AG10803 (cell line): ENCODE data around the gene U2AF1L4.

ENCODE experiments used
- DNase-seq: peaks from one replicate; pipeline ENCODE4 v3.0.0; 2010; ENCODE audit warnings: low read depth
- H3K4me3 ChIP-seq: 2 replicates; pipeline ENCODE4 v1.5.1; 2011; ENCODE audit warnings: mild to moderate bottlenecking, low read length, control low read depth
- TF ChIP-seq, protein P1 (sequence below): conservative IDR thresholded peaks from 2 replicates; pipeline ENCODE4 v1.5.1; 2011; ENCODE audit warnings: mild to moderate bottlenecking, low read length, control low read depth, inconsistent platforms

Gene U2AF1L4

DNA sequence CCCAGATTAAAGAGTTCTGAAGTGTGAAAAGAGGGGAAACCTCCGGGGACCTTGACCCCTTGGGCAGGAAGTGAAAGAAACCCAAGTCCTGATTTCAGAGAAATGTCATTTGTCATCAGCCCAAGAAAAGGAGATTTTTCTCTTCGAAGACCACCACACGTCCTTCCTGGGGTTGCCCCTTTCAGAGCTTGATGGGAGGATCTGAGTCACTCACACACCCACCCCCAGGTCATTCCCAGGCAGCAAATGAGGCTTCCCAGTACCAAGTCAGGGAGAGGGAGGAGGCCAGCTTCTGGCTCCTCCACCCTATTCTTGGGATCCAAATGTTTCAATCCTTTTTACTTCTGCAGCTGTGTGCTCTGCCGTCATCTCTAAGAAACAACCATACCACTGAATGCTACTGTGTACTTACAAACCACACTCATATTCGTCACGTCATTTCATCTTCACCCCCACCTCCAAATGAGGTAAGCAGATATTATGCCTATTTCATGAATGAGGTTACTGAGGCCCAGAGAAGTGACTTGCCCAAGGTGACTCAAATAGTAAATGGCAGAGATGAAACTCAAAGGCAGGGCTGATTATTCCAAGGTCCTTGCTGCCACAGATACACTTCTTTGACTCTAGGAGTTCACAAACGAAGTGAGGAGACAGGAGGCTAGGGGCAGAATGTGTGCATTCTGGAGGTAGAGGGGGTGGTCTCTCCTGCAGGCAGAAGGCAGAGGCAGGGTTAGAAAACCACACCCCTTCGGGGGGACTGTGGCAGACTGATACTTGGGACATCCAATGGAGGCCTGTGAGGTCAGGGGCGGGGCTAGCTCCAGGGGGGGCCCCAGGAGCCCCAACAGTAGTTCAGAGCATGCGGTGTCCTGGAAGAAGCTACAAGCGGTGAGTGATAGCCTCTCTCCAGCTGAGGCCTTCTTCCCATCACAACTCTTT is 32.4 kb downstream of the U2AF1L4 start:
- DNase-seq: no peak
- no peak overlapping the region for H3K4me3 ChIP-seq
- TF ChIP-seq, protein P1, sequence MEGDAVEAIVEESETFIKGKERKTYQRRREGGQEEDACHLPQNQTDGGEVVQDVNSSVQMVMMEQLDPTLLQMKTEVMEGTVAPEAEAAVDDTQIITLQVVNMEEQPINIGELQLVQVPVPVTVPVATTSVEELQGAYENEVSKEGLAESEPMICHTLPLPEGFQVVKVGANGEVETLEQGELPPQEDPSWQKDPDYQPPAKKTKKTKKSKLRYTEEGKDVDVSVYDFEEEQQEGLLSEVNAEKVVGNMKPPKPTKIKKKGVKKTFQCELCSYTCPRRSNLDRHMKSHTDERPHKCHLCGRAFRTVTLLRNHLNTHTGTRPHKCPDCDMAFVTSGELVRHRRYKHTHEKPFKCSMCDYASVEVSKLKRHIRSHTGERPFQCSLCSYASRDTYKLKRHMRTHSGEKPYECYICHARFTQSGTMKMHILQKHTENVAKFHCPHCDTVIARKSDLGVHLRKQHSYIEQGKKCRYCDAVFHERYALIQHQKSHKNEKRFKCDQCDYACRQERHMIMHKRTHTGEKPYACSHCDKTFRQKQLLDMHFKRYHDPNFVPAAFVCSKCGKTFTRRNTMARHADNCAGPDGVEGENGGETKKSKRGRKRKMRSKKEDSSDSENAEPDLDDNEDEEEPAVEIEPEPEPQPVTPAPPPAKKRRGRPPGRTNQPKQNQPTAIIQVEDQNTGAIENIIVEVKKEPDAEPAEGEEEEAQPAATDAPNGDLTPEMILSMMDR: no peak

DNA sequence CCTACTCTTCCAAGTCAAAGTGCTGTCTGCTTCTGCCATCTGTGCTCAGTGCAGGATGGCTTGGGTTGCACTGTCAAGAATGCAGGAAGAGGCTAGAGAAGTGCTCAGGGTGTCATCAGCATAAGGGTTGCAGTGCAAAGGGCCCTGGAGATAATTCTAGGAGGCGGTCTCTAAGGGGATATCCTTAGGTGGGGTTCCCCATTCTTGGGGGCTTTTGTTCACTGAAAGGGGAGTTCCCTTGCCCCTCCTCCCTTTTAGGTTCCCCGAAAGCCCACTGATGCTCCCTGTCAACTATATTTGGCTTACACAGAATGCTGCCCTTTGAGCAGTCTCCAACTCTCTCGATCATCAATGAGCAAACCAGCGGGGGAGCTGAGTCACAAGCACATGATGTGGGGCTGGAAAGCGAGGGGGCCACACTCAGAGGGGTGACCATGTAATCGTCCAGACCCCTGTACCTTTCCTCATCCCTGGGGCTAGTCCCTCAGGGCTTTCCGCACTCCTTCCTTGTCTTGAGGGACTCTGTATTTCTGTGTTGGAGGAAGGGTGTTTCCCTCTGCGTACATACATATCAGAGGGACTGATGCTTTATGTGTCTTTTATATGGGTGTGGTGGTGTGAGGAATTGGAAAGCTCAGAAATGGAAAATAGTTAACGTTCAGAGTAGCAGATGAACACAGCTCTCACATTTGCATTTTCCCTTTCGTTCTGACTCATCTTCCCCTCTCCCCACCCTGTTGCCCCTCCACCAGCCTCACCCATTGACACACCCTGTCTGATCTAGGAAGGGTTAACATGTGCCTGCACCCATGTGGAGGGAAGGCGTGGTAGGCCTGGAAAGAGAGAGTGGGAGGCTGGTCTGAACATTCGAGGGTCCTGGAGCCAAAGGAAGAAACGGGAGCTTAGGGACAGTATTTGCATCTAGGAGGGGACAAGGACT is 34.2 kb downstream of the U2AF1L4 start:
- no peak for DNase-seq
- H3K4me3 ChIP-seq: no peak overlapping the region
- TF ChIP-seq, protein P1: no peak

DNA sequence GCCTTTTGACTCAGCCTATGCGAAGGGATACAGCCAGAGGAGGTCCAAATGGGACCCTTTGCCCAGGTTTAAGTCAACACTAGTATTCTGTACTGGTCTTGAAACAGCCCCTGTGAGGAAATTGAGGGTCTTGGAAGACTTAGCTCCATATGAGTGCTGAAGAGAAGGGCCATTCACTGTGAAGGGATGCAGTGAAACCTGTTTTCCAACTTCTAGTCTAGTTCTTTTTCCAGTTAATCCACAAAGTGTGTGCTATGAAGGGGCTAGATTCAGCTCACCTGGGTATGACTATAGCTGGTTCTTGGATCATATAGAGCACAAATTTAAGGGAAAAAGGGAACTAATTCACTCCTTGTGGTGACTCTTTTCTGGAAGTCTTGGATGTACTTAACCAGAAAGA is 36.8 kb downstream of the U2AF1L4 start:
- DNase-seq: no peak
- H3K4me3 ChIP-seq: no peak overlapping the region
- TF ChIP-seq, protein P1: no peak

DNA sequence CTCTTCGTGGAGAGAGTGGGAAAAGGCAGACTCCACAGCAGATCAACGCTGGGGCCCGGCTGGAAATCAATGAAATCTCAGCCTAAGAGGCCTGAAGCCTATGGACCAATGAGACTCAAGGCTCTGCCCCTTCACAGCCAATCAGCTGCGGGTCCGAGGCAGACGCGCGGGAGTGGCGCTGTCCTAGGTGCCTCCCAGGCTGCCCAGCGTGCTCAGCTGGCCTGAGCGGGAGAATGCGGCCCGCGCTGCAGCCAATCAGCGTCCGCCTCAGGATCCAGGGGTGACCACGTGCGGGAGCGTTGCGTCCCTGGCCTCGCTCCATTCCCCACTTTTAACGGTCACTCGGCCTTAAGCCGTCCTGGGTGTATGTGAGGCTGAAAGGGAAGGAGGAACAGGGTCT is 41.0 kb downstream of the U2AF1L4 start, which contains the start of gene ZBTB32:
ZBTB32 (plus strand) TSS at position 341 of the 400 bp plus-strand sequence. CDS start 10,069 bp downstream, outside the sequence.
- H3K4me3 ChIP-seq: no peak within 1 kb of the TSS
- TF ChIP-seq, protein P1: no peak
- DNase-seq: peak; percentile 51

DNA sequence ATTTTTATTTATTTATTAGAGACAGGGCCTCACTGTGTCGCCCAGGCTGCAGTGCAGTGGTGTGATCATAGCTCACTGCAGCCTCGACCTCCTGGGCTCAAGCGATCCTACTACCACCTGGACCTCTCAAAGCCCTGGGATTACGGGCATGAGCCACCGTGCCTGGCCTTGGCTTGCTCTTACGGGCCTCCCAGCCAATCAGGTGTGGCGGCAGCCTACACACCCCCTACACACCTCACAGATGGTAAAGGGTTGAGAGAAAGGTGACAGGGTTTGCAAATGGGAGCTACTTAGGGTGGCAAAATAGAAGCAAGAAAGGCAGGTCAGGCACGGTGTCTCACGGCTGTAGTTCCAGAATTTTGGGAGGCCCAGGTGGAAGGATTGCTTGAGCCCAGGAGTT is 41.9 kb downstream of the U2AF1L4 start:
- TF ChIP-seq, protein P1: no peak
- no peak for DNase-seq
- H3K4me3 ChIP-seq: no peak overlapping the region

DNA sequence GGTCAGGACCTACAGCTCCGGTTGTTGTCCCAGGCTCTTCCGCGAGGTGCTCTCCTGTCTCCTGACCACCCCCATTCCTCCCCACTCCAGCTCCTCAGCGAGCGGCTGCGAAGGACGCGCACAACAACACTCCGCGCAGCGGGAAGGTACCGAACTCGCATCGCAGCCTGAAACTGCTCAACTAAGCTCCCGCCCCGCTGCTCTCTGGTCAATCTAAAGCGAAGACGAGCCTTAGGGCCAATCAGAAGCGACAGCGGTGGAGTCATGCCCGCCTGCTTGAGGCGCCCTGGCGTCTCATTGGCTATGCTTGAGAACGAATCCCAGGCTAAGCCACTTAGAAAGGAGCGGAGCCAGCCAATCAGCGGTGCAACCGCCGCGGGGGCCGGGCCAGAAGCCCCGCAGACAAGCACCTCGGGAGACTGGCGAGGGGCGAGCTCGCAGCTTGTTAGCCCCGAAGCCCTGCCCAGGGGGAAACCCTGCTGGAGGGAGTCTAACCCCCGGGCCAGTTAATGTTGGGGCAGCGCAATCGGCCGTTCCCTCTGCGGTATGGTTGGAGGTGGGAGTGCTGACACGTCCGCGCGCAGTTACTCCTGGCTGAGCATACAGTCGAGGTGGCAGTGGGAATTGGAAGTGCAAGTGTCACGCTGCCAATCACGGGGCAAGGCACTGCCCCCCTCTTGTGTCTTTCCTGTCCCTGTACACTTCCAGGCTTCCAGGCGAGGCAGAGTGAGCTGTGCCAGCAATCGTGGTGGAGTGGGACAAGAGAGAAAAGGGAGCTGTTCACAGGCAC is 42.8 kb downstream of the U2AF1L4 start:
- TF ChIP-seq, protein P1: no peak
- DNase-seq: peak; percentile 98
- peak overlapping the region; percentile 73 for H3K4me3 ChIP-seq
